COLO829 (cell line): Measurements from ENCODE around the gene IGSF21.
"Not testable (repeated sequence)": the region's sequence is repeated elsewhere in the genome, so short reads cannot be mapped to it uniquely, and the experiment has no call there.

Experiments used
- DNase-seq: peaks from one replicate; pipeline ENCODE4 v3.0.0; 2012; ENCODE audit warnings: low spot score

Gene IGSF21

DNA sequence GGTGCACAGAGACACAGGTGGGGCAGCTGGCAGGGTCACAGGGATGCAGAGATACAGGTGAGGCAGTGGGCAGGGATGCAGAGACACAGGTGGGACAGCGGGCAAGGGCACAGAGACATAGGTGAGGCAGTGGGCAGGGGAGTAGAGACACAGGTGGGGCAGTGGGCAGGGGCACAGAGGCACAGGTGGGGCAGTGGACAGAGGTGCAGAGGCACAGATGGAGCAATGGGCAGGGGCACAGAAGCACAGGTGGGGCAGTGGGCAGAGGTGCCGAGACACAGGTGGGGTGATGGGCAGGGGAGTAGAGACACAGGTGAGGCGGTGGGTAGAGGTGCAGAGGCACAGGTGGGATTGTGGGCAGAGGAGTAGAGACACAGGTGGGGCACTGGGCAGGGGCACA lies 255.8 kb downstream of the IGSF21 start:
- no peak for DNase-seq

- DNase-seq = no peak
These were observed 257.6 kb downstream of the IGSF21 start for GRCh38 chr1:18365099-18365705.

- DNase-seq = not testable (repeated sequence)
These were observed 264.9 kb downstream of the IGSF21 start for GRCh38 chr1:18372505-18372904.

DNA sequence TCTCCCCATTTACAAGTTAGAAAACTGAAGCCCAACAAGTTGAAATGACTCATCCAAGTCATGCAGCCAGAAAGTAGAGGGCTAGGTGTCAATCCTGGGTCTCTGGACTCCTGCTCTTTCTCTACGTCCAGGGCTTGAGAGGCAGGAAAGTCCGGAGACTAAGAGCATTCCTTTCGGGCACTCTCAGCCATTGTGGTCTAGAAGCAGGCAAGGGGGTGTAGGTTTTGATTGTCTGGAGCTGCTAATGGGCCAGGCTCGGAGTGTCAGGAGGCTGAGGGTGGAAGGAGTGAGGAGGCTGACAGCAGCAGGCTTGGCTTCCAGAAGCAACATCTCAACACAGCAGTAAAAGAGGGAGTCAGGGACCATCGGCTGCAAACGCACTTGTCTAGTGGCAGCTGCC lies 265.6 kb downstream of the IGSF21 start:
- DNase-seq = no peak

- DNase-seq = no peak
These were observed 266.4 kb downstream of the IGSF21 start for GRCh38 chr1:18373882-18374493.

DNA sequence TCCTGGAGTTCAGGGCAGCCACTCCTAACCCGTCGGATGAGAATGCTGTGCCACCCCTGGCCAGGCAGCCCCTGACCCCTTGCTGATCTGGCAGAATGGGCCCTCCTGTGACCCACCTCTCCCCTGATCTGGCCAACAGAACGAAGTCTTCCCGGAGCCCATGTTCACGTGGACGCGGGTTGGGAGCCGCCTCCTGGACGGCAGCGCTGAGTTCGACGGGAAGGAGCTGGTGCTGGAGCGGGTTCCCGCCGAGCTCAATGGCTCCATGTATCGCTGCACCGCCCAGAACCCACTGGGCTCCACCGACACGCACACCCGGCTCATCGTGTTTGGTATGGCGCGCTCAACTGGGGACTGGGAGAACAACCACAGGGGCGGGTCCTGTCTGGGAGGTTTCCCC lies 269.1 kb downstream of the IGSF21 start:
- DNase-seq = no peak

- DNase-seq = no peak
These were observed 272.7 kb downstream of the IGSF21 start for GRCh38 chr1:18380288-18380687.

- no peak for DNase-seq
These were observed 276.5 kb downstream of the IGSF21 start for GRCh38 chr1:18384059-18384458.

GRCh38 chr1:18384471-18384870 lies 276.9 kb downstream of the IGSF21 start:
- no peak for DNase-seq

- no peak for DNase-seq
These were observed 277.7 kb downstream of the IGSF21 start for GRCh38 chr1:18385239-18385790.

DNA sequence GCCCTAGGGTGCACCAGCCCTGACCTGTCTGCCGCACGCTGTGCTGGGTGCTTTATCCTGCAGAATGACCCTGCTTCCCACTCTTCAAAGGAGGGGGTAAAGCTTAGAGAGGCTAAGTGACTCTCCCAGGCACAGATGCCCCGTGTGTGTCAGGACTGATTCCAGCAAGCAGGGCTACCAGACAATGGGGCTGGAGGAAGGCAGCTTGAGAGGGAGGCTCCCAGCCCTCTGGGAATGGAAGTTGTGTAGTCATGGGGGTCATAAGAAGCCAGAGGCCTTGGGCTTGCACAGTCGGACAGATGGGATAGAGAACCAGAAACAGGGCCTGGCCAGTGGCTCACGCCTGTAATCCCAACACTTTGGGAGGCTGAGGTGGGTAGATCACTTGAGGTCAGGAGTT lies 279.0 kb downstream of the IGSF21 start:
- DNase-seq = no peak

GRCh38 chr1:18387307-18387706 lies 279.7 kb downstream of the IGSF21 start:
- no peak for DNase-seq

DNA sequence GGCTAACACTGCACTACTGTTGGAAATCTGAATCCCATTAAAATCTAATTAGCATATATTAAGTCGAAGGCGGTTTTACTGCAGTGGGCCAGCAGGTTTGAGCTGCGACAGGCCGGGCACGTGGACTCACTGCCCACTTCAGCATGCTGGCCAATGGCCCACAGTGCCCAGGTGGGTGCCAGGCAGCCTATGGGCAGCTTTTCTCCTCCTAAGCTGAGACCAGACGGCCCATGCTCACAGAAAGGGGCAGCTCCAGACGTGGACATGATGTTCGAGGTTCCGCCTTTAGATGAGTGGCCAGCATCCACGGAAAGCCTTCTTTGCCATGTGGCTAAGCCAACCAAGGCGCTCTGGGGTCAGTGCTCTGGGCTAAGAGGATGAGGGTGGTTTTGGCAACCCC lies 283.4 kb downstream of the IGSF21 start:
- DNase-seq = no peak

DNA sequence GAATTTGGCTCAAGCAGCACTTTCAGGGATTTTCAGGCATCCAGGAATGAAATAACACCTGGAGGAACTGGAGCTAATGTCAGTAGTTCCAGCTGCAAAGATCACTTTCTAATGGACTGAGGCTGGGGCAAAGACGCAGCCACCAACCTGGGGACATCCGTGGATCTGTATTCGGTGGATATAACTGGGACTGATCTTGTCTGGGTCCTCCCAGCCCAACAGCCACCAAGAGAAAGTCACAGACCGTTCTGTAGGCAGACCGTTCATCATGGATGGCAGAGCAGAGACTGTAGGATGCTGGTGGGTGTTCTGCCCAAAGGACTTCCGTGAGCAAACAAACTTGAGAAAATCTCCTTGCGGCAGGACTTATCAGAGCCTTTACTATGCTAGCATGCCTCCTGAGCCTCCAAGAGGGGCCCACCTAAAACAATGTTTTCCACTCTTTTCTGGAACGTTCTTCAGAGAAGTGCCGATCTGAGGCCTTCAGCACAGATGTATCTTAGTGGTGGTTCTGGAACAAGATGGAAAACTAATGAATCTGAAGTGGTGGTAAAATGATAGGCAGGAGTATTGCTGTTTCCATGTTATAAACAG lies 287.1 kb downstream of the IGSF21 start:
- DNase-seq = no peak

DNA sequence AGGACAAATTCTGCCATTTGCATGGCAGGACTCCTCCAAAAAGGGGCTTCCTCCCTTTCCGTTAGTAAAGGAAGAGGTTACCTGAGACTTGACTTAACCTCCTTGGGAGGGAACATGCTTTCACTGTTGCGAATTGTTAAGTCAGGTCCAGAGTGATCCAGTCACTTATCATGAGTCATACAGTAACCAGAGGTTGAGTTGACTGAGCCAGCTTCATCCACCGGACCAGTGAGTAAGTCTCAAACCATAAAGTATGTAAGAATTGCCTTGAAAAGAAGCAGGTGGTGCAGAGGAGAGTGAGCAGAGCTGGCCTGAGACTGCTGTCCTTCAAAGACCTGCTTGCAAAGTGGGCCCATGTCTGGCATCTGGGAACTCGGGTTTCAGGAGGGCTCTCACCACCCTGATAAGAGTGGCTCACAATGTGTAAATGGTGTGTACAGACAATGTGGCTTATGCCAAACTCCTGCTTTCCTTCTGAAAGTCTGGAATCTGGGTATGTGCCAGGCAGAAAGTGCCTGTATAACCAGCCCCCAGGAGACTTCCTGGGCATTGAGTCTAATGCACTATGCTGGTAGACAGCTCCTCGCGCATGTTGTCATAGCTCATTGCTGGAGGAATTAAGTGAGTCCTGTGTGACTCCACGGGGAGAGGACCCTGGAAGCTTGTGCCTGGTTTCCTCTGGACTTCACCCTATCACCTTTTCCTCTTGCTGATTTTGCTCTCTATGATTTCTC lies 288.8 kb downstream of the IGSF21 start:
- DNase-seq = no peak

DNA sequence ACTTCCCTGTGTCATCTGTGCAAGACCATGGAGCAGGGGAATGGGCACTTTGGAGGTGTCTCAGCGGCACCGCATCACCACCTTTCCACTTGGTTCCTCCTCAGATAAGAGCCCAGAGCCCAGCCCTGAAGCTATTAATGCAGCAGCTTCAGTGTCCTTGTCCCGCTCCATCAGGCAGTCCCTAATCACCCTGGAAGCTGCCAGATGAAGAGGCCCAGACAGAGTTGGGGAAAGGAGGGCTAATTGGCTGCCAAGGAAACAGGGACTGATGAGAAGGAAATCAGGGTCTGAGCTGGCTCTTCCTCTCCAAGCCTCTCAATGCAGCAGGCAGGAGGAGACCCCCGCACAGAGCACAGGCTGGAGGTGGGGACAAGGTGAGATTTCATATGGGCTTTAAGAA lies 290.0 kb downstream of the IGSF21 start:
- no peak for DNase-seq

GRCh38 chr1:18398791-18399530 lies 291.4 kb downstream of the IGSF21 start:
- no peak for DNase-seq

- DNase-seq = no peak
These were observed 292.9 kb downstream of the IGSF21 start for GRCh38 chr1:18400347-18401102.

- DNase-seq = no peak
These were observed 294.3 kb downstream of the IGSF21 start for GRCh38 chr1:18401921-18402320.

GRCh38 chr1:18404460-18404859 lies 296.9 kb downstream of the IGSF21 start:
- DNase-seq = no peak
